Measurements from ENCODE around the gene CWH43. TPM values are rescaled to one million over a fixed set of nuclear protein-coding genes. Genes with fewer than 3 reads are reported as not detected.
"Not testable (repeated sequence)": the region's sequence is repeated elsewhere in the genome, so short reads cannot be mapped to it uniquely, and the experiment has no call there.

Gene CWH43
- polyA plus RNA-seq, 3 donors = 0.43 TPM; not detected in 2

DNA sequence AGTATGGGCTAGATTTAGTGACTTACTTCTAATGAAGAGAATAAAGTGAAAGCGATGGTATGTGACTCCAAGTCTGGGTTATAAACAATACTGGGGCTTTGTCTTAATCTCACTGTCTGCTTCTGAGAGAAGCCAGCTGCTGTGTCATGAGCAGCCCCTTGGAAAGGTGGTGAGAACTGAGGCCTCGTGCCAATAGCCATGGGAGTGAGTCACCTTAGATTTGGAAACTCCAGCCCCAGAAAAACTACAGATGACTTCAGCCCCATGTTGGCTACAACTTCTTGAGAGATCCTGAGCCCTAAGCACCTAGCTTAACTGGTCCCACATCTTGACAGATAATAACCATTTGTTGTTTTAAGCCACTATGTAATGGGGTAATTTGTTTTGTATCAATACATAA, 77.6 kb downstream of the CWH43 start:
- WGBS, 3 donors = 29 to 34% (median 31%) methylated on average over 2 of the region's 2 CpGs
- no peak overlapping the region for H3K27ac ChIP-seq (ENCODE audit: low read depth, low read length)

DNA sequence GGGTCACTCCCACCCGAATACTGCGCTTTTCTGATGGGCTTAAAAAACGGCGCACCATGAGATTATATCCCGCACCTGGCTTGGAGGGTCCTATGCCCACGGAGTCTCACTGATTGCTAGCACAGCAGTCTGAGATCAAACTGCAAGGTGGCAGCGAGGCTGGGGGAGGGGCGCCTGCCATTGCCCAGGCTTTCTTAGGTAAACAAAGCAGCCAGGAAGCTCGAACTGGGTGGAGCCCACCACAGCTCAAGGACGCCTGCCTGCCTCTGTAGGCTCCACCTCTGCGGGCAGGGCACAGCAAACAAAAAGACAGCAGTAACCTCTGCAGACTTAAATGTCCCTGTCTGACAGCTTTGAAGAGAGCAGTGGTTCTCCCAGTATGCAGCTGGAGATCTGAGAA, 86.1 kb downstream of the CWH43 start:
- WGBS, 3 donors = 36 to 81% (median 76%) methylated on average over 5 to 11 of the region's 11 CpGs
- H3K27ac ChIP-seq (ENCODE audit: low read depth, low read length) = not testable (repeated sequence)

- WGBS, 3 donors = 47 to 59% (median 58%) methylated on average over 7 of the region's 7 CpGs
- not testable (repeated sequence) for H3K27ac ChIP-seq (ENCODE audit: low read depth, low read length)
Measured at GRCh38 chr4:49091883-49092282, 105.8 kb downstream of the CWH43 start.

DNA sequence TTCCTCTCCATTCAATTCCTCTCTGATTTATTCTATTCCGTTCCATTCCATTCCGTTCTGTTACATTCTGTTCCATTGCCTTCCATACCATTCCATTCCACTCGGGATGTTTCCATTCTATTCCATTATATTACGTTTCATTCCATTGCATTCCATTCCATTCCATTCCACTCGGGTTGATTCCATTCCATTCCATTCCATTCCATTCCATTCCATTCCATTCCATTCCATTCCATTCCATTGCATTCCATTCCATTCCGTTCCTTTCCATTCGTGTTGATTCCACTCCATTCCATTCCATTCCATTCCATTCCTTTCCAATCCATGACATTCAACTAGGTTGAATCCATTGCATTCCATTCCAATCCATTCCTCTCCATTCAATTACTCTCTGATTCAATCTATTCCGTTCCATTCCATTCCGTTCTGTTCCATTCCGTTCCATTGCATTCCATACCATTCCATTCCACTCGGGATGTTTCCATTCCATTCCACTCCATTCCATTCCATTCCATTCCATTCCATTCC, 106.6 kb downstream of the CWH43 start:
- 57 to 63% (median 62%) methylated on average over 11 of the region's 11 CpGs for WGBS, 3 donors

GRCh38 chr4:49096215-49096614, 110.1 kb downstream of the CWH43 start:
- WGBS, 3 donors = 65 to 82% (median 80%) methylated on average over 11 of the region's 11 CpGs
- not testable (repeated sequence) for H3K27ac ChIP-seq (ENCODE audit: low read depth, low read length)

More for the DNA sequence above, 106.6 kb downstream of the CWH43 start:
- not testable (repeated sequence) for H3K27ac ChIP-seq (ENCODE audit: low read depth, low read length)

GRCh38 chr4:49096627-49097026, 110.6 kb downstream of the CWH43 start:
- not testable (repeated sequence) for H3K27ac ChIP-seq (ENCODE audit: low read depth, low read length)
- 47 to 76% (median 72%) methylated on average over 8 of the region's 8 CpGs for WGBS, 3 donors

GRCh38 chr4:49097071-49097470, 111.0 kb downstream of the CWH43 start:
- WGBS, 3 donors = 53 to 68% (median 59%) methylated on average over 9 of the region's 9 CpGs
- H3K27ac ChIP-seq (ENCODE audit: low read depth, low read length) = not testable (repeated sequence)

- WGBS, 3 donors = 51 to 70% (median 64%) methylated on average over 11 of the region's 11 CpGs
- not testable (repeated sequence) for H3K27ac ChIP-seq (ENCODE audit: low read depth, low read length)
Measured at GRCh38 chr4:49097505-49097904, 111.4 kb downstream of the CWH43 start.

DNA sequence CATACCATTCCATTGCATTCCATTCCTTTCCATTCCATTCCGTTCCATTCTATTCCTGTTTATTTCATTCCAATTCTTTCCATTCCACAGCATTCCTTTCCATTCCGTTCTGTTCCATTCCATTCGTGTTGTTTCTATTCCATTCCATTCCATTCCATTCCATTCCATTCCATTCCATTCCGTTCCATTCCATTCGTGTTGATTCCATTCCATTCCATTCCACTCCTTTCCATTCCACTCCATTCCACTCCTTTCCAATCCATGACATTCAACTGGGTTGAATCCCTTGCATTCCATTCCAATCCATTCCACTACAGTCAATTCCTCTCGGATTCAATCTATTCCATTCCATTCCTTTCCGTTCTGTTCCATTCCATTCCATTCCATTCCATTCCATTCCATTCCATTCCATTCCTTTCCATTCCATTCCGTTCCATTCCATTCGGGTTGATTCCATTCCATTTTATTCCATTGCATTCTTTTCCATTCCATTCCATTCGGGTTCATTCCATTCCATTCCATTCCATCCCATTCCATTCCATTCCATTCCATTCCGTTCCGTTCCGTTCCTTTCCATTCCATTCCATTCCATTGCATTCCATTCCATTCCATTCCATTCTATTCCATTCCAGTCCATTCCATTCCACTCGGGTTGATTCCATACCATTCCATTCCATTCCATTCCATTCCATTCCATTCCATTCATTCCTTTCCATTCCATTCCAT, 112.1 kb downstream of the CWH43 start:
- 54 to 75% (median 64%) methylated on average over 14 of the region's 14 CpGs for WGBS, 3 donors

DNA sequence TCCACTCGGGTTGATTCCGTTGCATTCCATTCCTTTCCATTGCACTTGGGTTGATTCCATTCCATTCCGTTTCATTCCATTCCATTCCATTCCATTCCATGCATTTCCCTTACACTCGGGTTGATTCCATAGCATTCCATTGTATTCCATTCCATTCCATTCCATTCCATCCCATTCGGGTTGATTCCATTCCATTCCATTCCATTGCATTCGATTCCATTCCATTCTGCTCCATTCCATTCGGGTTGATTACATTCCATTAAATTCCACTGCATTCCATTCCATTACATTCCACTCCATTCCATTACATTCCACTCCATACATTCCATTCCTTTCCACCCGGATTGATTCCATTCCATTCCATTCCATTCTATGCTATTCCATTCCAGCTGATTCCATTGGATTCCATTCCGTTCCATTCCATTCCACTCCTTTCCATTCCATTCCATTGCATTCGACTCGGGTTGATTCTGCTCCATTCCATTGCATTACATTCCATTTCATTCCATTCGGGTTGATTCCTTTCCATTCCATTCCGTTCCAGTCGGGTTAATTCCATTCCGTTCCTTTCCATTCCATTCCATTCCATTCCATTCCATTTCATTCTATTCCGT, 113.9 kb downstream of the CWH43 start:
- WGBS, 3 donors = 57 to 73% (median 68%) methylated on average over 16 of the region's 16 CpGs
- not testable (repeated sequence) for H3K27ac ChIP-seq (ENCODE audit: low read depth, low read length)

More for the DNA sequence above, 112.1 kb downstream of the CWH43 start:
- not testable (repeated sequence) for H3K27ac ChIP-seq (ENCODE audit: low read depth, low read length)

GRCh38 chr4:49102344-49102898, 116.3 kb downstream of the CWH43 start:
- 57 to 77% (median 70%) methylated on average over 9 of the region's 9 CpGs for WGBS, 3 donors

DNA sequence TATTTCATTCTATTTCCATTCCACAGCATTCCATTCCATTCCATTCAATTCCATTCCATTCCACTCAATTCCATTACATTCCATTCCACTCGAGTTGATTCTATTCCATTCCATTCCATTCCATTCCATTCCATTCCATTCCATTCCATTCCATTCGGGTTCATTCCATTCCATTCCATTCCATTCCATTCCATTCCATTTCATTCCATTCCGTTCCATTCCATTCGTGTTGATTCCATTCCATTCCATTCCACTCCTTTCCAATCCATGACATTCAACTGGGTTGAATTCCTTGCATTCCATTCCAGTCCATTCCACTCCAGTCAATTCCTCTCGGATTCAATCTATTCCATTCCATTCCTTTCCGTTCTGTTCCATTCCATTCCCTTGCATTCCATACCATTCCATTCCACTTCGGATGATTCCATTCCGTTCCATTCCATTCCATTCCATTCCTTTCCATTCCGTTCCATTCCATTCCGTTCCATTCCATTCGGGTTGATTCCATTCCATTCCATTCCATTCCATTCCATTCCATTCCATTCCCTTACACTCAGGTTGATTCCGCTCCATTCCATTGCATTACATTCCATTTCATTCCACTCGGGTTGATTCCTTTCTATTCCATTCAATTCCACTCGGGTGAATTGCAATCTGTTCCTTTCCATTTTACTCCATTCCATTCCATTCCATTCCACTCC, 117.5 kb downstream of the CWH43 start:
- WGBS, 3 donors = 49 to 69% (median 66%) methylated on average over 13 to 14 of the region's 14 CpGs

More at GRCh38 chr4:49102344-49102898, 116.3 kb downstream of the CWH43 start:
- not testable (repeated sequence) for H3K27ac ChIP-seq (ENCODE audit: low read depth, low read length)

DNA sequence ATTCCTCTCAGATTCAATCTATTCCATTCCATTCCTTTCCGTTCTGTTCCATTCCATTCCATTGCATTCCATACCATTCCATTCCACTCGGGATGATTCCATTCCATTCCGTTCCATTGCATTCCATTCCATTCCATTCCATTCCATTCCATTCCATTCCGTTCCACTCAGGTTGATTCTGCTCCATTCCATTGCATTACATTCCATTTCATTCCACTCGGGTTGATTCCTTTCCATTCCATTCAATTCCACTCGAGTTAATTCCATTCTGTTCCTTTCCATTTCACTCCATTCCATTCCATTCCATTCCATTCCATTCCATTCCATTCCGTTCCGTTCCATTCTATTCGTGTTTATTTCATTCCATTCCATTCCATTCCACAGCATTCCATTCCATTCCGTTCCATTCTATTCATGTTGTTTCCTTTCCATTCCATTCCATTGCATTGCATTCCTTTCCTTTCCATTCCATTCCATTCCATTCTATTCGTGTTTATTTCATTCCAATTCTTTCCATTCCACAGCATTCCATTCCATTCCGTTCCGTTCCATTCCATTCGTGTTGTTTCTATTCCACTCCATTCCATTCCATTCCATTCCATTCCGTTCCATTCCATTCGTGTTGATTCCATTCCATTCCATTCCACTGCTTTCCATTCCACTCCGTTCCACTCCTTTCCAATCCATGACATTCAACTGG, 118.3 kb downstream of the CWH43 start:
- WGBS, 3 donors = 49 to 63% (median 59%) methylated on average over 17 of the region's 17 CpGs
- not testable (repeated sequence) for H3K27ac ChIP-seq (ENCODE audit: low read depth, low read length)

More for the DNA sequence above, 117.5 kb downstream of the CWH43 start:
- not testable (repeated sequence) for H3K27ac ChIP-seq (ENCODE audit: low read depth, low read length)

DNA sequence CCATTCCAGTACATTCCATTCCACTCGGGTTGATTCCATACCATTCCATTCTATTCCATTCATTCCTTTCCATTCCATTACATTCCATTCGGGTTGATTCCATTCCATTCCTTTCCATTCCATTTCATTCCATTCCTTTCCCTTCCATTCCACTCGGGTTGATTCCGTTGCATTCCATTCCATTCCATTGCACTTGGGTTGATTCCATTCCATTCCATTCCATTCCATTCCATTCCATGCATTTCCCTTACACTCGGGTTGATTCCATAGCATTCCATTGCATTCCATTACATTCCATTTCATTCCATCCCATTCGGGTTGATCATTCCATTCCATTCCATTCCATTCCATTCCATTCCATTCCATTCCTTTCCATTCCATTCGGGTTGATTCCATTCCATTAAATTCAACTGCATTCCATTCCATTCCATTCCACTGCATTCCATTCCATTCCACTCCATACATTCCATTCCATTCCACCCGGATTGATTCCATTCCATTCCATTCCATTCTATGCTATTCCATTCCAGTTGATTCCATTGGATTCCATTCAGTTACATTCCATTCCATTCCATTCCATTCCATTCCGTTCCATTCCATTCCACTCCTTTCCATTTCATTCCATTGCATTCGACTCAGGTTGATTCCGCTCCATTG, 119.3 kb downstream of the CWH43 start:
- WGBS, 3 donors = 62 to 77% (median 75%) methylated on average over 11 of the region's 11 CpGs
- not testable (repeated sequence) for H3K27ac ChIP-seq (ENCODE audit: low read depth, low read length)

DNA sequence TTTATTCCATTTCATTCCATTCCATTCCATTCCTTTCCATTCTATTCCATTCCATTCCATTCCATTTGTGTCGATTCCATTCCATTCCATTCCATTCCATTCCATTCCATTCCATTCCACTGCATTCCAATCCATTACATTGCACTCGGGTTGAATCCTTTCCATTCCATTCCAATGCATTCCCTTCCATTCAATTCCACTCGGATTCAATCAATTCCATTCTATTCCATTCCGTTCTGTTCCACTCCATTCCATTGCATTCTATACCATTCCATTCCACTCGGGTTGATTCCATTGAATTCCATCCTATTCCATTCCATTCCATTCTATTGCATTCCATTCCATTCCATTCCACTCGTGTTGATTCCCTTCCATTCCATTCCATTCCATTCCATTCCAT, 121.2 kb downstream of the CWH43 start:
- 45 to 57% (median 54%) methylated on average over 6 of the region's 6 CpGs for WGBS, 3 donors
- H3K27ac ChIP-seq (ENCODE audit: low read depth, low read length) = not testable (repeated sequence)

DNA sequence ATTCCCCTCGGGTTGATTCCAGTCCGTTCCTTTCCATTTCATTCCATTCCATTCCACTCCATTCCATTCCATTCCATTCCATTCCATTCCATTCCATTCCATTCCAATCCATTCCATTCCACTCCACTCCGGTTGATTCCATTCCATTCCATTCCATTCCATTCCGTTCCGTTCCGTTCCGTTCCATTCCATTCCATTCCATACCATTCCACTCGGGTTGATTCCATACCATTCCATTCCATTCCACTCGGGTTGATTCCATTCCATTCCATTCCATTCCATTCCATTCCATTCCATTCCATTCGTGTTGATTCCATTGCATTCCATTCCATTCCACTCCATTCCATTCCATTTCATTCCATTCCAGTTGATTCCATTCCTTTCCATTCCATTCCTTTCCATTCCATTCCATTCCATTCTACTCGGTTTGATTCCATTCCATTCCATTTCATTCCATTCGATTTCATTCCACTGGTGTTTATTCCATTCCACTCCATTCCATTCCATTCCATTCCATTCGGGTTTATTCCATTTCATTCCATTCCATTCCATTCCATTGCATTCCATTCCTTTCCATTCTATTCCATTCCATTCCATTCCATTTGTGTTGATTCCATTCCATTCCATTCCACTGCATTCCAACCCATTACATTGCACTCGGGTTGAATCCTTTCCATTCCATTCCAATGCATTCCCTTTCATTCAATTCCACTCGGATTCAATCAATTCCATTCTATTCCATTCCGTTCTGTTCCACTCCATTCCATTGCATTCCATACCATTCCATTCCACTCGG, 122.3 kb downstream of the CWH43 start:
- WGBS, 3 donors = 47 to 58% (median 57%) methylated on average over 15 of the region's 17 CpGs
- H3K27ac ChIP-seq (ENCODE audit: low read depth, low read length) = not testable (repeated sequence)

DNA sequence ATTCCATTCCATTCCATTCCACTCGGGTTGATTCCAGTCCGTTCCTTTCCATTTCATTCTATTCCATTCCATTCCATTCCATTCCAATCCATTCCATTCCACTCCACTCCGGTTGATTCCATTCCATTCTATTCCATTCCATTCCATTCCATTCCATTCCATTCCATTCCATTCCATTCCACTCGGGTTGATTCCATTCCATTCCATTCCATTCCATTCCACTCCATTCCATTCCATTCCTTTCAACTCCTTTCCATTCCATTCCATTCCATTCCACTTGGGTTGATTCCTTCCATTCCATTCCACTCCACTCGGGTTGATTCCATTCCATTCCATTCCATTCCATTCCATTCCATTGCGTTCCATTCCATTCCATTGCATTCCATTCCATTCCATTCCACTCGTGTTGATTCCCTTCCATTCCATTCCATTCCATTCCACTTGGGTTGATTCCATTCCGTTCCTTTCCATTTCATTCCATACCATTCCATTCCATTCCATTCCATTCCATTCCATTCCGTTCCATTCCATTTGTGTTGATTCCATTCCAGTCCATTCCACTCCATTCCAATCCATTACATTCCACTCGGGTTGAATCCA, 123.6 kb downstream of the CWH43 start:
- 50 to 61% (median 60%) methylated on average over 10 of the region's 10 CpGs for WGBS, 3 donors
- not testable (repeated sequence) for H3K27ac ChIP-seq (ENCODE audit: low read depth, low read length)
